ENCODE data around the gene CUL2.

CUL2 gene

DNA sequence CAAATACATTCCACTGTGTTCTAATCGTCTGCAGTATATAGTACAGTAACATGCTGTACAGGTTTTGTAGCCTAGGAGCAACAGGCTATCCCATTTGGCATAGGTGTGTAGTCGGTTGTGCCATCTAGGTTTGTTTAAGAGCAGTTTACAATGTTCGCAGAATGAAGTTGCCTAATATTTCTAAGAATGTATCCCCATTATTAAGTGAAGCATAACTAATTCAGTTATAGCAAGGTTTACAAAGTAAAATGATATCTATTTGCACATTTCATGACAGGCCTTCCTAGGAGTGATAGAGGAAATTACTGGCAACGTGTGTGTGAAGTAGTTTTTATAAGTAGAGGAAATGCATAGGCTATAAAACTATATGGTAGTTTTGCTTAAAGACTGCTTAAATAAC, 40.5 kb upstream of the CUL2 start:
- Histone ChIP-seq H3K9me3 (no peaks in the 10 kb centered on the region), H3K4me3 (no peak overlapping the region), H3K36me3 (no peaks in the 10 kb centered on the region), H3K27me3 (no peaks in the 10 kb centered on the region), H3K4me1 (peaks cover 0 to 48% (median 8%) of the 10 kb centered on the region in 4 donors), H3K27ac (peak overlapping the region in 1 of 2 donors; percentile 33)
- DNase-seq: no peak
- intact Hi-C loops (cut with DNase I; ENCODE audit: low total_unique reads): no loop called here
- TF ChIP-seq, protein P1, sequence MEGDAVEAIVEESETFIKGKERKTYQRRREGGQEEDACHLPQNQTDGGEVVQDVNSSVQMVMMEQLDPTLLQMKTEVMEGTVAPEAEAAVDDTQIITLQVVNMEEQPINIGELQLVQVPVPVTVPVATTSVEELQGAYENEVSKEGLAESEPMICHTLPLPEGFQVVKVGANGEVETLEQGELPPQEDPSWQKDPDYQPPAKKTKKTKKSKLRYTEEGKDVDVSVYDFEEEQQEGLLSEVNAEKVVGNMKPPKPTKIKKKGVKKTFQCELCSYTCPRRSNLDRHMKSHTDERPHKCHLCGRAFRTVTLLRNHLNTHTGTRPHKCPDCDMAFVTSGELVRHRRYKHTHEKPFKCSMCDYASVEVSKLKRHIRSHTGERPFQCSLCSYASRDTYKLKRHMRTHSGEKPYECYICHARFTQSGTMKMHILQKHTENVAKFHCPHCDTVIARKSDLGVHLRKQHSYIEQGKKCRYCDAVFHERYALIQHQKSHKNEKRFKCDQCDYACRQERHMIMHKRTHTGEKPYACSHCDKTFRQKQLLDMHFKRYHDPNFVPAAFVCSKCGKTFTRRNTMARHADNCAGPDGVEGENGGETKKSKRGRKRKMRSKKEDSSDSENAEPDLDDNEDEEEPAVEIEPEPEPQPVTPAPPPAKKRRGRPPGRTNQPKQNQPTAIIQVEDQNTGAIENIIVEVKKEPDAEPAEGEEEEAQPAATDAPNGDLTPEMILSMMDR (IDR thresholded peaks at IDR 0.05): no peak

DNA sequence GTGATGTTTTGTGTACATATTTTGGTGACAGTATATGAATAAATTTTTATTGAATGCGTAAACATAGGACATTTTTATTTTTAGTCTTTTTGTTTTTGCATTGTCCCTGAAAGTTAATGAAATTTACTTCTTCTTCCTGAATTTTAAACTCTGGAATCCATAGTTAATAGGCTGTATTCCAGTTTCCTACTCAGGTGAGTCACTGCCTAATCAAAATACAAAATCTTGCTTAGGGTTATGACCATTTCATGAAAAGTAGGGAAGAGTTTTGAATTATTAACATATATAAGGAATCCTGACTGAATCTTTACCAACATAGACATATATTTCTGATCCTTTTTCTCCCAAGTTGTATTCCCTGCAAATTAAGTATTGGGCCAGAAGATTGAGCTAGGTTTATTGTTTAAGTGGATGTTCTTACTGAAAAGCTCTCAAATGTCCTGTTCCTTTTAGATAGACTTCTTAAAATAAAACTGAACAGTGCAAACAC, 39.1 kb upstream of the CUL2 start:
- TF ChIP-seq, protein P1 (IDR thresholded peaks at IDR 0.05): no peak
- no peaks in the 10 kb centered on the region for H3K9me3 ChIP-seq
- no peaks in the 10 kb centered on the region for H3K27me3 ChIP-seq
- peak overlapping the region in 1 of 2 donors; percentile 96 for H3K27ac ChIP-seq
- intact Hi-C loops (cut with DNase I; ENCODE audit: low total_unique reads): loop anchor here (5.0 to 10.0 kb wide), 4 partner anchors 68 to 696 kb away; partner anchors contain the start of genes CCNY and FZD8
- no peaks in the 10 kb centered on the region for H3K36me3 ChIP-seq
- DNase-seq: no peak
- H3K4me3 ChIP-seq: no peak overlapping the region
- H3K4me1 ChIP-seq: peaks cover 0 to 49% (median 8%) of the 10 kb centered on the region in 4 donors

DNA sequence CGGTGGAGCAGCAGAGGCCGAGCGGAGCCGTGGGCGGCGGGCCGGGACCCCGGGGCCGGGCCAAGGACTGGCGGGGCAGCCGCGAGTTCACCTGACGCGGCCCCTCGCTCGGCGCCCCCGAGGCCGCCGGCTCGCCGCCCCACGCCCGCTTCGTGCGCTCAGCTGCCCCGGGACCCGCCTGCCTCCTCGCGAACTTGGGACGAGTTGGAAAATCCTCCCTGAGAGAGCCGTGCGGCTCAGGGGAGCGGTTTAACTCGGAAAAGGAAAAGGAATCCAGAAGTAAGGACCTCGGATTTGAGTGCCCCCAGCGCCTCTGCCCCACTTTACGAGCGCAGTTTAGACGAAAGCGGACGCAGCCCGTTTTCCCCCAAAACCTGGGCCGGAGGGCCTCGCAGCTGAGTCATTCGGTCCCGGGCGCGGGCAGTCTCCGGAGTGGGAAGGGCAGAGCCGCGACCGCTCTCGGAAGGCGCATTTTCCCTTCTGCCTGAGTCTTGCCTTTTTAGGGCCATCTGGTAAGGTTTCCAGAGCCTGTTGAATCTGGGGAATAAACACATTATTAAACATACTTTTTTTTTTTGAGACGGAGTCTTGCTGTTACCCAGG, 37.2 kb upstream of the CUL2 start:
- TF ChIP-seq, protein P1 (IDR thresholded peaks at IDR 0.05): no peak
- H3K27me3 ChIP-seq: no peaks in the 10 kb centered on the region
- peak overlapping the region; percentile 96 to 100 for H3K27ac ChIP-seq
- peaks cover 0 to 49% (median 8%) of the 10 kb centered on the region in 4 donors for H3K4me1 ChIP-seq
- H3K9me3 ChIP-seq: no peaks in the 10 kb centered on the region
- DNase-seq: peak; percentile 68 to 83
- no peaks in the 10 kb centered on the region for H3K36me3 ChIP-seq
- peak overlapping the region; percentile 68 to 89 for H3K4me3 ChIP-seq
- intact Hi-C loops (cut with DNase I; ENCODE audit: low total_unique reads): loop anchor here (5.0 to 10.0 kb wide), 4 partner anchors 70 to 697 kb away; partner anchors contain the start of genes CCNY and FZD8

DNA sequence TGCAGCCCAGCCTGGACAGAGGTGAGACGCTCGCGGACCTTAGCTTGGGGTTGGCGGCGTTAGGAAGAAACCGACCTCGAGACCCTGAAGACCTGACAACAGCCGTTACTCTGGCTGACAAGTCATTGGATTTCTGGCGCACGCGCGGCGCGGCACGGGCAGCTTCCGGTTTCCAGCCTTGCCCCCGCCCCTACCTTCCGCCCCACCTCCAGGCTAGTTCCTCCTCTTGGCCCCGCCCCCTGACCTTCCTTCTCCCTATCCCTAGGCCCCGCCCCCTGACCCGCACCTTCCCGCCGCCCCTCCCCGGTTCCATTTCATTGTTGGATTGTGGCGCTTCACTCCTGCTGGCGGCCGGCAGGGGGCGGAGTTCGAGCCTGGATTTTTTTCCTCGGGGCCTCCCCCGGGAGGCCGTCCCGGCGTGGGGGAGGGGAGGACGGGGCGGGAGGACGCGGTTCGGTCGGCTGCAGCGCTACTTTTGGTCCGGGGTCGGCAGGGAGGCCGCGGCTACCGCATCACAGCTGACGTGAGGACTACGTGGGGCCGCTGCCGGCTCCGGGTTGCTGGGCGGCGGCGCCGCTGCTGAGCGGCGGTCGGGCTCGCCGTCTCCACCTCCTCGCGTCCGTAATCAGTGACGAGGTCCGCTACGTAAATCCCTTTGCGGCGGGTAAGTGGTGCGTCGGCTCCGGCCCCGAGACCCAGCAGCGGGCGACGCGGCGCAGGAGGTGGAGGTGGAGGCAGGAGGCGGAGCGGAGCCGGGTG, 36.6 kb upstream of the CUL2 start, which contains the start of gene CREM:
TSS of gene CREM (plus strand) at position 317 of the 759 bp plus-strand sequence. CDS start 10,990 bp downstream, outside the sequence.
- TF ChIP-seq, protein P1 (IDR thresholded peaks at IDR 0.05): peak; percentile 88 to 91
- peak; percentile 99 to 100 for DNase-seq
- peaks cover 0 to 47% (median 8%) of the 10 kb centered on the region in 4 donors for H3K4me1 ChIP-seq
- intact Hi-C loops (cut with DNase I; ENCODE audit: low total_unique reads): loop anchor here (5.0 to 10.0 kb wide), 4 partner anchors 71 to 698 kb away; partner anchors contain the start of genes CCNY and FZD8
- H3K27ac ChIP-seq: peak within 1 kb of the TSS; percentile 96 to 100
- no peaks in the 10 kb centered on the region for H3K9me3 ChIP-seq
- H3K4me3 ChIP-seq: peak within 1 kb of the TSS; percentile 68 to 89
- no peaks in the 10 kb centered on the region for H3K36me3 ChIP-seq
- H3K27me3 ChIP-seq: no peaks in the 10 kb centered on the region

DNA sequence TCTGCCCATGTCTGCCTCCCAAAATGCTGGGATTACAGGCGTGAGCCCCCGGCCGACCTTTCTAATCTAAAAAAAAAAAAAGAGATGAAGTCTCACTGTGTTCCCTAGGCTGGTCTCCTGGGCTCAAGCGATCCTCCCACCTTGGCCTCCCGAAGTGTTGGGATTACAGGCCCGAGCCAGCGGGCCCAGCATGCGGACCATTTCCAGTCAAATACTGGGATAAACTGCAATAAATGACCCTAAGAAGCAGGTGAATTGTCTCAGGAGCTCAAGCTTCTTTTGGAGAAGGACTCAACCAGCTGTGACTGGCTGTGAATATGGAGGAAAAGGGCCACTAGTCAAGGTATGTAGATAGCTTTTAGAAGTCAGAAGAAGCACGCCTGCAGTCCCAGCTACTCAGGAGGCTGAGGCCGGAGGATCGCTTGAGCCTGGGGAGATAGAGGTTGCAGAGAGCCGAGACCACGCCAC, 36.0 kb upstream of the CUL2 start:
- TF ChIP-seq, protein P1 (IDR thresholded peaks at IDR 0.05): no peak
- peak overlapping the region; percentile 68 to 89 for H3K4me3 ChIP-seq
- no peaks in the 10 kb centered on the region for H3K27me3 ChIP-seq
- intact Hi-C loops (cut with DNase I; ENCODE audit: low total_unique reads): loop anchor here (5.0 to 10.0 kb wide), 4 partner anchors 71 to 699 kb away; partner anchors contain the start of genes CCNY and FZD8
- H3K27ac ChIP-seq: peak overlapping the region; percentile 96 to 100
- peaks cover 0 to 41% (median 8%) of the 10 kb centered on the region in 4 donors for H3K4me1 ChIP-seq
- DNase-seq: no peak
- H3K9me3 ChIP-seq: no peaks in the 10 kb centered on the region
- H3K36me3 ChIP-seq: no peaks in the 10 kb centered on the region

Data from tibial artery (tissue), 4 donors.